Measurements from ENCODE around the gene FKBP5. TPM values are rescaled to one million over a fixed set of nuclear protein-coding genes. Genes with fewer than 3 reads are reported as not detected.
A peak's percentile ranks its signal among the peaks of the same experiment; 100 is the strongest.

The FKBP5 gene
- total RNA-seq, 1 experiment from 2014 or later, result 33.9 TPM

GRCh38 chr6:35564733-35565132 lies 124.0 kb downstream of the FKBP5 start:
- H2BK20ac ChIP-seq (ENCODE audit: low read depth, low read length, poor library complexity, severe bottlenecking), result no peak overlapping the region
- no peak overlapping the region for H4K91ac ChIP-seq (ENCODE audit: insufficient read length, low read depth, low read length)
- H2BK5ac ChIP-seq (ENCODE audit: insufficient read length, low read length), result no peak overlapping the region
- no peak for DNase-seq
- peaks cover 11% of the 10 kb centered on the region in 2 experiments for H3K9me3 Mint-ChIP-seq
- H2BK120ac ChIP-seq (ENCODE audit: low read depth, low read length, poor library complexity, severe bottlenecking), result no peak overlapping the region
- H3K56ac ChIP-seq (ENCODE audit: insufficient read length, low read depth, low read length), result no peak overlapping the region
- no peak overlapping the region for H4K8ac ChIP-seq (replicated peaks; ENCODE audit: insufficient read length, low read depth, low read length)
- H3K27ac Mint-ChIP-seq, result 0 out of 7 replicates have a peak overlapping the region, but pooled peaks of 1 of the 3 experiments have one; percentile 14
- no peaks in the 10 kb centered on the region for H3K27me3 ChIP-seq (ENCODE audit: insufficient read depth, low read length)
- no peak overlapping the region for H3K18ac ChIP-seq (ENCODE audit: insufficient read length, low read depth, low read length)
- H3K4me3 Mint-ChIP-seq, result no peak overlapping the region
- no peaks in the 10 kb centered on the region for H3K23me2 ChIP-seq (ENCODE audit: insufficient read length, low read depth, low read length, poor library complexity, severe bottlenecking)
- H3K79me1 ChIP-seq (ENCODE audit: insufficient read depth, low read depth, low read length, poor library complexity, severe bottlenecking), result no peaks in the 10 kb centered on the region
- no peak overlapping the region for H2BK12ac ChIP-seq (ENCODE audit: insufficient read length, low read depth, low read length)
- H3K23ac ChIP-seq (ENCODE audit: insufficient read length, low read depth, low read length), result no peak overlapping the region
- H3K4ac ChIP-seq (ENCODE audit: low read depth, low read length), result no peak overlapping the region
- H3K79me2 ChIP-seq (ENCODE audit: insufficient read depth, low read length), result no peaks in the 10 kb centered on the region
- H3K9ac ChIP-seq (ENCODE audit: extremely low read depth, insufficient read length, low read length), result no peak overlapping the region
- H3K4me1 Mint-ChIP-seq, result peaks cover 31 to 34% of the 10 kb centered on the region in 2 experiments
- H4K5ac ChIP-seq (ENCODE audit: insufficient read length, low read depth, low read length), result no peak overlapping the region
- H3T11ph ChIP-seq (ENCODE audit: low read length), result no peak overlapping the region
- no peak overlapping the region for H3K14ac ChIP-seq (ENCODE audit: insufficient read depth, low read length)
- TF ChIP-seq CTCF (conservative IDR thresholded peaks at IDR 0.05), result no peak
- no peaks in the 10 kb centered on the region for H3K9me3 ChIP-seq (ENCODE audit: control insufficient read depth, low read depth, low read length)
- no peak overlapping the region for H2AK5ac ChIP-seq (ENCODE audit: insufficient read length, low read length)
- peaks cover 2% of the 10 kb centered on the region for H4K20me1 ChIP-seq (ENCODE audit: control insufficient read depth, insufficient read depth, insufficient read length)
- H3K27ac ChIP-seq (ENCODE audit: insufficient read length, low read depth, low read length), result no peak overlapping the region
- no peak overlapping the region for H3K4me2 ChIP-seq (ENCODE audit: insufficient read depth, insufficient read length, low read length)
- no peak overlapping the region for H2BK15ac ChIP-seq (ENCODE audit: low read depth, low read length)
- H3K4me1 ChIP-seq (ENCODE audit: insufficient read depth, low read length), result no peaks in the 10 kb centered on the region
- H3K36me3 Mint-ChIP-seq (ENCODE audit: insufficient read depth in 1 of 3, low read depth in 3 of 3), result peaks cover 6 to 11% (median 9%) of the 10 kb centered on the region in 3 experiments; a peak in 6 of 7 replicates
- peaks cover 7% of the 10 kb centered on the region for H3K27me3 Mint-ChIP-seq (ENCODE audit: low read depth)
- H2AFZ ChIP-seq (ENCODE audit: low read length), result no peak overlapping the region
